Measurements from ENCODE around the gene SLC24A5.

SLC24A5 gene

DNA sequence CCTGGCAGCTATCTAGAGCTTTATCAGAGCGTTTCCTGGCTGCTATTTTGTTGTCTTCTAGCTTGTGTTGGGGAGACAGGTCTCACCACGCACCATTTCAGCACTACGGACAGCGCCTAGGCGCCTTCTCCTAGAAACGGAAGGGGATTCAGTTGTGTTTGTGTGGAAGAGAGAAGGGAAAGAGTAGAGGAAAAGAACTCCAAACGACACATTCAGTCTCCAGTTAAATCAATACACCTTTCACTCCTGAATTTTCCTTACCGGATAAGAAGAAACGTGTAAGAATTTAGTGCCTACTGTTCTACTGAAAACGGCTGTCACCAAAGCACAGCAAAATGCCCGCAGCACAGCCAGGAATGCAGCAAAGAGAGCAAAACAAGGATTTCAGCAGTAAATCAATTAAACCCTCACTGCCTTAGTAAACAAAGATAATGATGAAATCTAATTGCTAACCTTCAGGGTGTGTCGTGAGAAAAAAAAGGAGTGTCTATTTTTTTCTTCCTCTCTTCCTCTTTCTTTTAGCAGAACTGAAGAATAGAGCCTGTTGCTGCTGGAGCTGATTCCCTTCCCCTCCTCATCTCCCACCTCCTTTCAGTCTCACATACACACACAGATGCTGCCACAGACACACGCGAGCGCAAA, 70.3 kb downstream of the SLC24A5 start:
- peak; percentile 52 for DNase-seq (ENCODE audit: low spot score)

DNA sequence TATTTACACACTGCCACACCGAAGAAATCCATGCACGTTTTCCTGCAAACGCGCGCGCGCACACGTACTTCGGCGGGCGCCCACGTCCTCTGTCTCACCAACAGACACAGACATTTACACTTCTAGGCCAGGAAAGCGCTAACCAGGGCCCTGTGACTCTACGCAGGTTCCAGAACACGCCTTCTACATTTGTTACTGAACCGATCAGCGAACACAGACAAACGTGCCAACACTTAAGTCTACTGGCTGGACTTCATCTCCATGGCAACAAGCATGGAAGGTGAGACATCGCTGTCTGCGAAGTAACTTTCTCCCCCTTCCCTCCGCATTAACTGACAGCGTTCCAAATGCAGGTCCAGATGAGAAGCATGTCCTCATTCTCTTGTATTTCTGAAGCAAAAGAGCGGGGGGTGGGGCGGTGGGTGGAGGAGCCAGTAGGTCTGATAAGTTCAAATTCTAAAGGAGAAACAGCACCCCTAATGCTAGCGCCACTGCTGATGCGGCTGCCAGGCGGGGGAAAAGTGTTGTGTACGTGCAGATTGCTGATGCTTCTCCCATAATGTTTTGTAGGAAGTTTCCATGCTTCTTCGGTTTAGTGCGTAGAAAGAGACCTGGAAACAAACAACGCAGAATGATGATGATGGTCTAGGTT, 70.9 kb downstream of the SLC24A5 start, which contains the start of gene CTXN2:
Gene CTXN2 (plus strand): TSS at position 92 of the 652 bp plus-strand sequence. CDS start 9,636 bp downstream, outside the sequence.
- DNase-seq (ENCODE audit: low spot score): no peak

Measured in RKO (cell line).